Activated CD4-positive, alpha-beta T cell treated with anti-CD3 and anti-CD28 coated beads, Interleukin-2, amount 50 U/mL, for 4 hours (primary cell): ENCODE results near the gene SAT2.

ENCODE experiments used
- DNase-seq, 2 experiments: peaks; one replicate each; pipeline ENCODE4 v3.0.0-alpha.2; 2020

The SAT2 gene

GRCh38 chr17:7589891-7590691 is 37.5 kb downstream of the SAT2 start, which contains the start of gene SOX15:
Gene SOX15, minus strand, starts transcription at chr17:7590094. Its CDS starts 418 bp downstream, at chr17:7589676.
- DNase-seq, result no peak

DNA sequence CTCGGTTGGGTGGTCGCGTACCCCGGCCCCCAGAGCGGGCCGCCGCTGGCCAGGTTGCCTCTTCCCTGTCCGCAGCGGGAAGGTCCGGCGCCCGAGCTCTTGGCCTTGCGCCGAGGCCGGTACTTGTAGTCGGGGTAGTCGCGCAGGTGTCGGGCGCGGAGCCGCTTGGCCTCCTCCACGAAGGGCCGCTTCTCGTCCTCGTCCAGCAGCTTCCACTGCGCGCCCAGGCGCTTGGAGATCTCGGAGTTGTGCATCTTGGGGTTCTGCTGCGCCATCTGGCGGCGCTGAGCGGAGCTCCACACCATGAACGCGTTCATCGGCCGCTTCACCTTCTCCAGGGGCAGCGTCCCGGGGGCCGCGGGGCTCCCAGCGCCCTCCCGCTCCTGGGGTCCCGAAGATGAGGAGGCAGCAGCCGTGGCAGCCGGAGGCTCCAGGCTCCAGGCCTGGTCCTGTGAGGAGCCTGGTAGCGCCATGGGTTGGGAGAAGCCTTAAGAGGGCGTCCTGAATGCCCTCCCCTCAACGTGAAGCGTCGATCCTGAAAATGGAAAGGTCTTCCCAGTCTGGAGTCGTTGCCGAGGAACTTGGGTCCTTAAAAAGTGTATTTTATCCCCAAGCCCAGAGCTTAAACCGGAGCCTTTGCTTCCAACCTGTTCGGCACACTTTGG is 38.3 kb downstream of the SAT2 start:
- peak; percentile 55 to 56 for DNase-seq

GRCh38 chr17:7588553-7589203 is 38.9 kb downstream of the SAT2 start:
- DNase-seq, result no peak

DNA sequence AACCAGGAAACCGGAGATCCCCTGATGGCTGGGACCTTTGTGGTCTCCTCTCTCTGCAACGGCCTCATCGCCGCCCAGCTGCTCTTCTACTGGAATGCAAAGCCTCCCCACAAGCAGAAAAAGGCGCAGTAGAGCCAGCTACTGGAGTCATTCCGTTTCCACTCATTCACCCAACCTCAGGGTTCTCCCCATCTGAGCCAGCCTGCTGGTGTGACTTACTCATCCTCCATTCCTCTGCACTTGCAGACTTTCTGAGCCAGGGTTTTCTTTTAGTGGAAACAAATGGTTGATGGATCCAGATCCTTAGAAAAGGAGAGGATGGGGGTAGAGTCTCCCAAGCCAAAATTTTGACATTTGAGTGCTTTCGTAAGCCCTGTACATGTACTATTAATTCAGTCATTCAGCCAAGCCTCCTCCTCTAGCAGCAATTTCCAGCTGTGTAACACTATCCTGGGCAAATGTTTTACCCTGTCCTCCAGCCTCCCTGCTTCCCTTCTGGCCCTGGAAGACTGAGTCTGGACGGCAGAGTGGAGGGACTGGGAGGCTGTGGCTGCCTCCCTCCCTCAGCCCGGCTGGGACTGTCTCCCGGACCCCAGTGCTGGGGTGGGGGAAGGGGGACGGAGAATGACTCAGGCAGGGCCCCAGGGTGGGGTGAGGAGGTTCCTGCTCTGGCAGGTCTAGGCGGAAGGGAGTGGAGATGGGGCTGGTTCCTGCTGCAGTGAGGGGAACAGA is 40.0 kb downstream of the SAT2 start:
- no peak for DNase-seq

DNA sequence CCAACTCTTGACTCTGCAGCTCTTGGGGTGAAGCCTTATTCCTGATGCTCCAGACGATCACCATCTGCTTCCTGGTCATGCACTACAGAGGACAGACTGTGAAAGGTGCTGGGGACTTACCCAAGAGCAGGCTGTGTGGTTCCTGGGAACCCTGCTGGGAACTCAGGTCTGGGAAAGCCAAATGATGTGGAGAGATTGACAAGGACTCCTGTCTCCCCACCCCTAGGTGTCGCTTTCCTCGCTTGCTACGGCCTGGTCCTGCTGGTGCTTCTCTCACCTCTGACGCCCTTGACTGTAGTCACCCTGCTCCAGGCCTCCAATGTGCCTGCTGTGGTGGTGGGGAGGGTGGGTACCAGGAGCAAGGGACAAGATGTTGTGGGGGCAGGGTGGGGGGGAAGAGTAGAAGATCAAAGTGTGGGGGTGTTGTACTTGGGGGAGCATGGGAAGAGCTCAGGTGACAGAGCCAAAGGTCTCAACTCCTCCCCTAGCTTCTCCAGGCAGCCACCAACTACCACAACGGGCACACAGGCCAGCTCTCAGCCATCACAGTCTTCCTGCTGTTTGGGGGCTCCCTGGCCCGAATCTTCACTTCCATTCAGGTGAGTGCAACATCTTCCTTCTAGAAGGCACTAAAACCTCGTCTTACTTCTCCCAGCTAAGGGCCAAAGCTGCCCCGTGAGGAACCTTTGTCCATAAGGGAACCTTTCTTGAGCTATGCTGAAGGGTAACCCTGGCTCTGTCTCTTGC is 40.8 kb downstream of the SAT2 start:
- no peak for DNase-seq

DNA sequence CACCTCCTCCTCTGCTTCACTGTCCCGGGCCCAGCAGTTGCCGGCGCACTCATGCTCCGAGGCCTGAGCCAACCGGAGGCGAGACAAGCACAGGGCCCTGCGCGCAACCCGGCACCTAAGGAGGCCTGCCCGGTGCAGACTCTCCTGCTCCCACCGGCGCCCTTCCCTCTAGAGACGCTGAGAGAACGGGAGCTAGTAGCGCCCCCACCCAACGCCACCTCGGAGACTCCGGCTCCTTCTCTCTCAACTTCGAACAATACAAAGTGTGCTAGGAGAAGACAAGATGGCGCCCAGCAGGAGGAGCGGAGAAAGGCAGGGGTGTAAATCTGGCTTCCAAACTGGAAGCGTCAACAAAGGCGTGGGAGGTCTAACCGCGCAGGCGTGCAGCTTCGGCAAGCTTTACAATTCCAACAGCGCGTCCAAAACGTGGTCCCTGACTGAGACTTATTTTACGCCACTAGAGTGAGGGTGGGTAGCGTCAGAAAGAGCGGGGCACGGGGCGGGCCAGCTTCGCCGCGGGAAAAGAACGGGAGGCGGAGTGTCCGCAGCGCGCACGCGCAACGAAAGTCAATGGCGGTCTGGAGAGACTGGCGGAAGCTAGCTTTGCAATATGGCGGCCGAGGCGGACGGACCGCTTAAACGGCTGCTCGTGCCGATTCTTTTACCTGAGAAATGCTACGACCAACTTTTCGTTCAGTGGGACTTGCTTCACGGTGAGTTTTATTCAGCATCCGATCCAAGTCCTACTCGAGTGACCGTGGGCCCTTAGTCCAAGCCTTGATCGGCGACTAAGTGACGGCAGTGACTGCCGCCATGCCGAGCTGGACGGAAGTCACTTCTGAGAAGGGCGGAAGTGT is 44.1 kb downstream of the SAT2 start, which contains the start of gene MPDU1:
Gene MPDU1 (plus strand): TSS at position 600 of the 857 bp plus-strand sequence. CDS start 11 bp downstream, at position 611.
- peak; percentile 90 to 92 for DNase-seq

- no peak for DNase-seq
Observed at GRCh38 chr17:7582396-7583252, 45.0 kb downstream of the SAT2 start.

- DNase-seq, result no peak
Observed at GRCh38 chr17:7580604-7581575, 46.7 kb downstream of the SAT2 start.

GRCh38 chr17:7579834-7580603 is 47.6 kb downstream of the SAT2 start:
- DNase-seq, result peak in 1 of 2 experiments; percentile 30

- peak; percentile 61 to 67 for DNase-seq
Observed at GRCh38 chr17:7579001-7579833, 48.4 kb downstream of the SAT2 start, which contains the start of gene CD68. Gene CD68, plus strand, starts transcription at chr17:7579638. Its CDS starts 40 bp downstream, at chr17:7579678.

DNA sequence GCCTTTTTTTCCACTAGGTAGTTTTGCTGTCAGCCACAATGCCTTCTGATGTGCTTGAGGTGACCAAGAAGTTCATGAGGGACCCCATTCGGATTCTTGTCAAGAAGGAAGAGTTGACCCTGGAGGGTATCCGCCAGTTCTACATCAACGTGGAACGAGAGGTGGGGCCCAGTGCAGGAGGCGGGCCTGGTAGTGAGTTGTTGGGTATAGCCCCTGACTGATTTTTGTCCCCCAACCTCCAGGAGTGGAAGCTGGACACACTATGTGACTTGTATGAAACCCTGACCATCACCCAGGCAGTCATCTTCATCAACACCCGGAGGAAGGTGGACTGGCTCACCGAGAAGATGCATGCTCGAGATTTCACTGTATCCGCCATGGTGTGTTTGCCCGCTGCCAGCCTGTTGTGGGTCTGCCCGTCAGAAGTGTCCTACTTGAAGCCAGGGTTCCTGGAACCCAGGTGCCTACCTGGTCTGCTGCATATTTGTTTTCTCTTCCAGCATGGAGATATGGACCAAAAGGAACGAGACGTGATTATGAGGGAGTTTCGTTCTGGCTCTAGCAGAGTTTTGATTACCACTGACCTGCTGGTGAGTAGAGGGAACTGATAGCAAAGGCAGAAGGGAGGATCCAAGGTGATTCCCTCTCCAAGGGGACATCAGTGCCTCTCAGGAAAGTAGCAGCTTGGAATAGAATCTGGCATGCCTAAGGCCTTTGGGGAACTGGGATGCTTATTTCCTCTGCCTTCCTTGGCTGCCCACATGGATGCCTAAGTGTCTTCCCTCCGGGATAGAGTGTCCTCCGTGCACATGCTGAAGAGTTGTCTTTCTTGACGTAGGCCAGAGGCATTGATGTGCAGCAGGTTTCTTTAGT is 50.1 kb downstream of the SAT2 start:
- DNase-seq, result no peak

GRCh38 chr17:7576432-7576937 is 51.1 kb downstream of the SAT2 start:
- DNase-seq, result no peak
